HG02763 (cell line): ENCODE data around the gene NUB1.

Experiments used
- ATAC-seq: cut with Tn5 transposase; IDR thresholded peaks from one replicate; pipeline ENCODE4 v1.9.1; 2021; ENCODE audit warnings: mild to moderate bottlenecking, moderate library complexity; ENCODE audit not compliant: unreplicated experiment

The NUB1 gene

DNA sequence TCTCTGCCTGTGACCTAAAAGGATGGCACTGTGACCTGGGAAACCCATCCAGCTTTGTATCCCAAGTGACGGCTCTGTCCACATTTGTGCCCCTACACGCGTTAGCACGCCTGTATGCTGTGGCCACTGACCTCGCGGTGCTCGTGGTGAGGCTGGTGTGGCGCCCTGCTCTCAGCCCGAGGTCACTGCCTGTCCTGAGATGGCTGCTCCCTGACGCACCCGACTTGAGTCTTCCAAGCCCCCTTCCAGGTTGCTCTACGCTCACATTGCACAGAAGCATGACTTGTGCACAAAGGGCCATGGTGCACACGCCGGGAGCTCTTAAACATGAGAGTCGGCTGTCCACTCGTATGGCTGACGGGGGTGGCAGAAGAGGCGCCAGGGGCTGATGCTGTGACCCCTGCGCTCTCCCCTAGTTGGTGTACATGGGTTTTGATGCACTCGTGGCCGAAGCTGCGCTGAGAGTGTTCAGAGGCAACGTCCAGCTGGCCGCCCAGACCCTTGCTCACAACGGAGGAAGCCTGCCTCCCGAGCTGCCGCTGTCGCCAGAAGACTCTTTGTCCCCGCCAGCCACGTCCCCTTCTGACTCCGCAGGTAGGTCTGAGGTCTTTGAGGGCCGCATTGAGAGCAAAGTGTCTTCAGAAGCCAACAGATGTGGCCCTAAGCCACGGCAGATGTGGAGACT lies 34.7 kb downstream of the NUB1 start:
- ATAC-seq: no peak

DNA sequence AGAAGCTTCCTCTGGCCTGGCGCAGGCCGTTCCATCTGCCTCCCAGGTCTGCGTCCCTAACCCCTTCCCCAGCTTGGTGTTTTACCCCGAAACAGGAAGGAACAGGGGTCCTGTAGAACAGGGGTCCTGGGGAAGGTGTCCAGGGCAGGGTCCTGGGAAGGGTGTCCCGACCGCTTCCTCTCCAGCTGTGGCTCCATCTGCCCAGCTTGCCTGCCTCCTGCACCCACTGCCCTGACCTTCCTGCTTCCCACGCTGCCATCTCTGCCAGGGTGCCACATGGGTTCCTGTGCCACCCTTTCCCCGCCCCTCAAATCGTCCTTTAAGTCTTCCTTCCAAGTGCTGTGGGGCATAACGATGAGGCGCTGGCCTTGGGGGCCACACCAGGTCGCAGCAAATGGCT lies 35.8 kb downstream of the NUB1 start:
- no peak for ATAC-seq

DNA sequence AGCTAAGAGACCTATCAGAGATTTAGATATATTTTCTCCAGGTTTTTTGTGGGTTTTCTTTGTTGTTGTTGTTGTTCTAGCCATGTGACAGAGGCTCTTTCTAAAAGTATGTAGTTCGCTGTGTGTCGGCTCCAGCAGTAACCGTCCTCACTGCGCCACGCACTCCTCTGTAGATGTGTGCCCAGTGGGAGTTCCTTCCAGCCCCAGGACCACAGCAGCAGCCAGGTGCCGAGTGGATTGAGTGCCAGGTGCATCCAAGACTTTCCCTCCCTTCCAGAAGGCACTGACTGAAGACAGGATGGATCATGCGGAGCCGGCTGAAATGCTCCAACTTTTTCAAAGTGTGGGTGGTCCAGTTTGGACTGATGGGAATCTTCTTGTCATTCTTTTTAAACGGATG lies 36.4 kb downstream of the NUB1 start:
- no peak for ATAC-seq

DNA sequence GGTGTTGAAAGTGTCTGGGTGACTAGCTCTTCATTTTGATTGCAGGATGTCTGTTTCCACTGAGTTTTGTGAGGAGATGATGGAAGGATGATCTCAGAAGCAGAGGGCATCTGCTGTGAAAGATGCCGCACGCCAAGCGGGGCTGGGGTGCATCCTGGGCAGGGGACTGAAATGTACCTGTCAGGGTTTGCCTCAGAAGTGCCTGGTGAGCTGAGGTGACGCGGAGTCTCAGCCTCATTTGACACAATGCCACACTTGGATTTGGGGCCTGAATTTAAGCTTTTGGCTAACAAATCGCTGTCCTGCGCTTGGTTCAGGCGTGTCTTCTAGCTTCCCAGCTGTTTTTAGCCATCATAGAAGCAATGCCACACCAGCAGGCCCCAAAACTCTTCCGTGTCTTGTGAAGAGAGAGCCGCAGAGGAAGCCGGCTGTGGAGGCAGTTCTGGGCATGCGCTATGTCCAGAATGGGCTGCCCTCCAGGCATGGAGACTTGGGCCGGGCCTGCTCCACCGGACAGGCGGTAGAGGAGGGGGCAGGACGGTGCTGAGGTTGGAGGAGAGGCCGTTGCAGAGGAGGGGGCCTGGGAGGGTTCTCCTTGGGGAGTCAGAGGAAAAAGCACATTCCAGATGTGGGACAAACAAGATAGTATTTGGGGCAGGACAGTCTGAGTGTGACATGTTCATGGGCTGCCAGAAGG lies 37.0 kb downstream of the NUB1 start:
- no peak for ATAC-seq

DNA sequence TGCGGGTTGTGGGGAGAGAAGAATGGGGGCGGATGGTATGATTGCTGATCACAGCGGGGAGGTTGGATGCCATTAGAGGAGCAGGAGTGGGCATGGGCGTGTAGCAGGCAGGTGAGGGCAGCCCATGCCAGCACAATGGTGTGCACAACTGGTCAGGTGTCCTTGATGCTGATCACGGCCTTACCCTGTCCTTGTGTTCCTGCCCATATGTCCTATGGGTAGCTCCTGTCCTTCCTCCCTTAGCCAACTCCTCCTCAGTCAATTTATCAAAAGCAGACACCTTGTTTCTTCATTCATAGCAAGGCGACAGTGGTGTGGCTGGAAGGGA lies 37.5 kb downstream of the NUB1 start:
- ATAC-seq: no peak

DNA sequence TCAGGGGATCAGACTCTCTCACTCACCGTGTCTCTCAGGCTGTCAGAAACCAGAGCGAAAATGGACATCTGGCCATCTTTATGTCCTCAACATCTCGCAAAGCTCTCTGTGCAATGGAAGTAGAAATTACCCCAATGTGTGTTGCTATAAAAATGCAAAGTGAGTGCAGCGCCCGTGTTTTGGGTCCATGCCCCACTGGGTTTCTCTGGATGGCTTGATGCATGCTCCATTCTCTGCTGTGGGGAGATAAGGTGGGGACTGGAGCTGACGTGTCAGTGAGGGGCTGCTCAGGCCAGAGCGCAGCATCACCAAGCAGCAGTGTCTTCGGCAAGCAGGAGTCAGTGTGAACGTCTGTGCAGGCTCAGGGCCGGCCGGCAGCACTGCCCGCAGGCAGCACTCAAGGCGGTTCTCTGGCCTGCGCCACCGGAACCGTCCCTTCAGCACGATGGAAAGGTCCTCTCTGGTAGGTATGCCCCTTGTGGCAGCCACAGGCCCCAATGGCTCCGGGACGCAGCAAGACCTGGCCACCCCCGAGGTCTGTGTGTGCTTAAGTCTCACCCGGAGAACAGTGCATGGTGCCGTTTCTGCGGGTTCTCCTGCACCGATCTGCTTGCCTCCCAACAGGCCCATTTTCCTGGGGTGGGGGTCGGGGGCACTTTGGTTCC lies 38.1 kb downstream of the NUB1 start:
- no peak for ATAC-seq

DNA sequence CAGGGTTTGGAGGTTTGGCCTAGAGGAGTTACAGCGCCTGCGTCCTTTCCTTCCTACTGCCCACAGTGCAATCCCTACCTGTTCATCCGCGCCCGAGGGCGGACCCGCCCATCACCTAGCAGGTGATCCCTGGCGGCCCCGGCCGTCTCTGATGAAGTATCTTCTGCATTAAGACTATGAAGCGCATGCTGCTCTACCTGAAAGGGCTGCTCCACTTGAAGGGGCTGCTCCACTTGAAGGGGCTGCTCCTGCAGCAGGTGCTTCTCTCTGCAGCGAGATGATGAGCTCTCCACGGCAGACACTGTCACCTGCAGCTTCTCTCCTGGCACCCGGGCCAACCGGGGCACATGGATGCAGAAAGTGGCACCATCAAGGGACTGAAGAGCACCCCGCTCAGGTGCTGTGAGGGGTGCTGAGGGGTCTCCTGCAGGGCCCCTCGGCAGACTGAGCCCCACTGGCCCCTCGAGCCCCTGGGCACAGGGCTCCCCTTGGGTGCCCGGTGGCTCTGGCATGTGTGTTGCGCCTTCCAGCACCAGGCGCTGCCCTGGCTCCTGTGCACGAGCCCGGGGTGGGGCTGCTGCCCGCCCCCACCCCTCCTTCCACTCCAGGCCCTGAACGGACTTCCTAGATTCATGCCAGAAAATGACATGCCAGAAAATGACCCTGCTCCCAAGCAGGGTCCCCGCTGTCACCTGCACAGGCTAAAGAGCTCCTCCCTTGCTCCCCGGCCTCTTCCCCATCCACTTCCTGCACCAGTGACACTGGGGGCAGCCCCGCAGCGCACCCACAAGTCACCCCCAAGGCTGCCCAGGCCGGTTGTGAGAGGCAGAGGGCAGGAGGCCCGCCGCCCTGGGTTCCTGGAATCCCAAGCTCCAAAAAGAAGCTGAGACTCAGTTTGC lies 38.8 kb downstream of the NUB1 start:
- no peak for ATAC-seq

DNA sequence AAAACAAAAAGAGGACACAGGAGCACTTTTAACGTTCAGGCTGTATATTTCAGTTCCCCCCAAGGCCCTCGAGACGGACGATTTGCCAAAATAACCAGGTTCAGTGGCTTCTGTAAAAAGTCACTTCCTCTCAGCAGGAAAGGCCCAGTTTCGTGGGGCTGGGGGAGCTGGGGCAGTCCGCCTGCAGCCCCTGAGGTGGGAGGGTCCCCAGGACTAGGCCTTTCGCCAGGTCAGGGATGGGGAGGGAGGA lies 39.4 kb downstream of the NUB1 start:
- no peak for ATAC-seq

DNA sequence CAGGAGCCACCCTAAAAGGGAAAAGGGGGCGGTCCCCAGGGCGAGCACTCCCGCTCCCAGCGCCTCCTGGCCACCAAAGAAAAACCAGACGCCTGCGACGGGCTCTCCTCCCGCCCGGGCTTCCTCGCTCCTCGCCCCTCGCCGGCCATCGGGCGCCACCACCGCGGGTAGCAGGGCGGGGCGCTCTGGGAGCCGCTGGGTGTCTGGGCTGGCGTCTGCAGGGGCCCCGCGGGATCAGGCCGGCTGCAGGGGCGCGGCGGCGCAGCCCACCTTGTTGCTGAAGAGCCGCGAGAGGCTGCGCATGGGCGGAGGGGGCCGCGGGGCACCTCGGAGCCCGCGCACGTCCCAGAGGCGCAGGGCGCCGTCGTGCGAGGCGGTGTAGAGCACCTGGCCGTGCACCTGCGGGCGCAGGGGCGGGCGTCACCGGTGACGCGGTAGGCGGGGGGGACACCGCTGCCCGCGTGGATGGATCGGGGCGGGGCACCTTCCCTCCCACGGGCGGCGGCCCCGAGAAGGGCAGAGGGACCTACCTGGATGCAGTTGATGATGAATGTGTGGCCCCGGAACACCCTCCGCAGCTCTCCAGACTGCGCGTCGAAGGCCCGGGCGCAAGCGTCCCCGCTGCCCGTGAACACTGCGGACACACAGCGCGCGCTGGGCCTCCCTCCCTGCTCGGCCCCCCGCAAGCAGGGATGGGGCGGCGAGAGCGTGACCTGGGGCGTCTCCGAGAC lies 39.9 kb downstream of the NUB1 start:
- ATAC-seq: no peak

DNA sequence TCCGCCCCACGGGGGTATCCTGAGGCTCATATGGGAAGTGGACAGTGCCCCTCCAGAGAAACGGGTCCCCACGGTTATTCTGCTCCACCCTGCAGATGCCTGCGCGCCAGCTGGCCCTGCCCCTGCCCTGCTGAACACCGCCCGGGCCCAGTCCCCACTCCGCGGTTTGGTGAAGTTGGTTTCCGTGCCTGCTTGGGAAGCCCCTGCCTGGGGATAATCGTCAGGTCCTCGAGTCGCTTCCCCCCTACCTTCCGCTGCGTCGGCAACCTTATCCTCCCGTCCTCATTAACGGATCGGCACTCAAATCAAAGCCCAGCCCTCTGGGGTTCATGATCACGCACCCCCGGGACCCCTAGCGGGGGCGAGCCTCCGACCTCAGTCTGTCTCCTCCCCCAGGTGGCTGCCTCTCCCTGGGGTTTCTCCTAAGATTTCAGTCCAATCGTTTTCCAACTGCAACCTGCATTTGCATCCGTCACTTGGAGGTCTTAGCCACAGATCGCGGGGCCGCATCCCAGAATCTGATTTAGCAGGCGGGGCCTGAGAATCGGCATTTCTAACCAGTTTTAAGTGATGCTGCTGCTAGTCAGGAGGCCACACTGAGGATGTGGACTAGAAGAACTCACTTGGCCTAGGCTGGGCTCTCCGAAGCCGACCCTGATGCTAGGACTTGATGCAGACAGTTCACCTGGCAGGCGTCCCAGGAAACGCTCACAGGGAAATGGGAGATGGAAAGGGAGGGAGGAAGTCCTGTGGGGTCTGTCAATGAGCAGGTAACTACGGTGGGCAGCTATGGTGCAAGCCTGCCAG lies 40.7 kb downstream of the NUB1 start:
- no peak for ATAC-seq

DNA sequence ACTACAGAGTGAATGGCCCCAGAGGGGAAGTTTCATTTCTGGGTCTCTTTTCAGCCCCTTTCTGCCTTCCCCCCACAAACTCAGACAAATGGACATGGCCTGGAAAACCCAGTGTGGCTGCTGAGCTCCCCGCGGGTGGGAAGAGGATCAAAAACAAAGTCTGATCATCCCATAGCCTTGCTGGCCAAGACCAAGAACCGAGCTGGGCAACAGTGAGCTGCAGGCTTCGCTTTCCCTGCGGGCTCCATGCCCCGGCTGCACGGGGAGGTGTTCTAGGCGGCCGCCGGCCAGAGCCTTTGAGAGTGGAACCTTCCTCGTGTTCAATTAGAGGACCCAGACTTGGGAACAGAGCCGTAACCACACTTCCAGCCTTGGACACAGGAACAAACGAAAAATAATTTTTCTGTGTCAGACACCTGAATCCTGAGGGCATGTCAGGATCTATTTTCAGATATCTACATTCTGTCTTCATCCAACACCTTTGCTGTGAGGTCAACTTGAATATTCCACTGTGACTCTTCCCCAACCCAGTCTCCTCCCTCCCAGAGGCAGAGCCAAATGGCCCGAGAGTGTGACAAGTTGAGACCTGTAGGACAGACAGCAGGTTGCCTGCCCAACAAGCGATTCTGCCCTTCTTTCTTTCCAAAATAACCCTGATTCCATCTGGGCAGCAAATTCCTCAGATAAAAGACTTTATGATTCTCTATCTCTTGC lies 42.2 kb downstream of the NUB1 start:
- no peak for ATAC-seq

DNA sequence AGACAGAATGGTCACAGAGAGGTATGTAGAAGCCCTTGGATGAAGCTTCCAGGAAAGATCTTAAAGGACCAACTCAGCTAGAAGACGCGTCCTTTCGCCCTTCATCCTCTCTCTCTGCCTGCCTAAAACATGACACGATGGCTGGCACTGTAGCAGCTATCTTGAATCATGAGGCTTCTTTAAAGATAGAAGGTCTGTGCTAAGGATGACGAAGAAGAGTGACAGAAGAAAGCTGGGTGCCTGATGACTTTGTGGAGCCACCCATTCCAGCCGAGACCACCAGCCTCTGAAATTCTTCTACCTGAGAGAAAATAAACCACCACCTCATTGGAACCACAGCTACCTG lies 42.7 kb downstream of the NUB1 start:
- ATAC-seq: no peak

DNA sequence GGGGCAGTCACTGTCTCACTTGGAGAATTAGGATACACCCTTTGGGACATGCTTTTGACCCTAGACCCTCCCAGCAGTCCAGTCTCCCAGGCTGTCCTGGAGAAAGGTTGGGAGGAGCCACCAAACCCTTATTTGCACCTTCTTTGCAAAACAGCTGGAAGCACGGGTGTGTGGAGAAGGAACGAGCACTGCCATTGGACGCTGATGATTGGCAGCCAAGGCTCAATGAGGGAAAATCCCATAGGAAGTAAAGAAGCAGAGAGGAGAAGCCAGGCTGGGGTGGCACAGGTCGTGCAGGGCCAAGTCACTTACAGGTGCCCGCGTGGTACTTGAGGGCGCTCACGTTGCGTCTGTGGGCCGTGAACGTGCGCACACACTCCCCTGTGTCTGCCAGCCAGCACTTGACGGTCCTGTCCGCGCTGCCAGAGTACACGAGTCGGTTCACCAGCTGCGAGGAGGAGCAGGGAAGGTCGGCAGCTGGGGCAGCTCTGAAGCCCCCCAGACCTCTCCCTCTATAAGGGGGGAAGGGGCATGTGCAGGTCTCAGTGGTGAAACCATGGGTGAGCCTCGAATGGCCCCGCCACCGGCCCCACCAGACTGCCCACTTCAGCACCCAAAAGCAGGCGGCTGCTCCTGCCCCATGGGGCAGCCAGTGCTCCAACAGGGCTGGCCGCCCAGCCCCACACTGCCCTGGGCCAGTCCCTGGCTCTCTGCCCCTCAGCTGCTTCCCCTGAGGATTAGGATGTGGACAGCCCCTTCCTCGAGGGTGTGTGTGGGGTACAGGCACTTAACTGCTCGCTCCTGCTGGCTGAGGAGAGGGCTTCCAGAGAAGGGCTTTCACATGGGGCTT lies 43.4 kb downstream of the NUB1 start:
- no peak for ATAC-seq

DNA sequence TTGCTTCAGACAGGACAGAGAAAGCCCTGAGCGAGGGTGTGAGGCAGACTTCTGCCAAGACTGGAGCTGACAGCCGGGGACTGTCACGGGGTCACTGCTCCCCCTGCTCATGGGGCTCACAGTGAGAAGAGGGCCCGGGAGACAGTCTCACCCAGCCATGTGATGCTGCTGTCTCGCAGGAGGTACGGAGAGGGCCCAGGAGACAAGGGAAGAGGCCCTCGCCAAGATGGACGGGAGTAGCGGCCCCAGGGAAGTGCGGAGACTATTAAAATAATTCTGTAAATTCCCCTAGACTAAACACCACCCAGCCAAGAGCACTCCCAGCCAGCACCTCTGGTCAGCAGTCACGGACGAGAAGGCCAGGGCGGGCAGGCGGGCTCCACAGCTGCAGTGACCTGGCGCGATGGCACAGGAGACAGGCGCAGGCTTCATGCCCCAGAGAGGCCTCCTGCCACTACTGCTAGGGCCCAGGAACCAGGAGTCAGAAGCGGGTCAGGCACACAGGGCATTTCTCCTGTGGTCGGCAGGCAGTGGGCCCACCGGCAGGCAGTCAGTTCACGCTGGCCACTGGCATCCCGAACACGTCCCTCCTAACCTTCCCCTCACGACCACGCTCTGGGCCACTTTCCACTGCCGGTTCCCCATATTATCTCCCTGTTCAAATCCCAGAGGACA lies 44.2 kb downstream of the NUB1 start:
- ATAC-seq: no peak

DNA sequence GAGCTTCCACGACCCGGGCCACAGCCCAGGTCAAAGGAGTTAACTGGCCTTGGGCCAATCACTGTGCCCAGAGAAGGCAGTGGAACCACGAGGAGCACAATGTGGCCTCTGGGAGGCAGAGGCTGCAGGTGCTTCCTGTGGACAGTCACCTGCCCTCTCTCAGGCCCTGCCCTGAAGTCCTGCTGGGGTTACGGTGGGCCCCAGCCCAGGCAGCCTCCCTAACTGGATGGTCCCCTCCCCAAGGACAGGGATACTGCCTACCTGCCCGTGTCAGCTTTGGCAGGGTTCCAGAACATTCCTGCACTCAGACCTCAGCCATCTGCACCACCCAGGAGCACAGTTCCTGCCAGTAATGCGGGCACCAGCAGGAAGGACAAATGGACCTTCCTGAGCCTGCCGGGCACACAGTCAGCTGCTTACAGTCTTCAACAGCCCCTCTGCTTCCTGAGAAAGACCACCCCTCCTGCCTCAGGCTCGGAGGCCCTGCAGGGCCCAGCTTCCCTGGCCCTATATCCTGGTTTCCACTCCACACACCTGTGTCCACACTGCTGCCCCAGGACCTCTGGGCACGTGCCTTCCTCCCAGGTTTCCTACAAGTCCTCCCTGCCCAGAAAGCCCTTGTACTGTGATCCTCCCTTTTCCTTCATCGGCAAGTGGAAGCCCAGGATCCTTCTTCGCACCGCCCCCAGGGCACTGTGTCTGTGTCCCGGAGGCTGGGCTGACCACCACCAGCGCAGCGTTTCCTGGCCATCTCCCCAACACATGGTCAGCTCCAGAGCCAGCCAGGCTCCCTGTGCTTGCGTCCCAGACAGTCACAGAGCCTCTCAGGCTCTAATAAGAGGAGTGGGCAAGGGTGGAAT lies 44.9 kb downstream of the NUB1 start:
- no peak for ATAC-seq

DNA sequence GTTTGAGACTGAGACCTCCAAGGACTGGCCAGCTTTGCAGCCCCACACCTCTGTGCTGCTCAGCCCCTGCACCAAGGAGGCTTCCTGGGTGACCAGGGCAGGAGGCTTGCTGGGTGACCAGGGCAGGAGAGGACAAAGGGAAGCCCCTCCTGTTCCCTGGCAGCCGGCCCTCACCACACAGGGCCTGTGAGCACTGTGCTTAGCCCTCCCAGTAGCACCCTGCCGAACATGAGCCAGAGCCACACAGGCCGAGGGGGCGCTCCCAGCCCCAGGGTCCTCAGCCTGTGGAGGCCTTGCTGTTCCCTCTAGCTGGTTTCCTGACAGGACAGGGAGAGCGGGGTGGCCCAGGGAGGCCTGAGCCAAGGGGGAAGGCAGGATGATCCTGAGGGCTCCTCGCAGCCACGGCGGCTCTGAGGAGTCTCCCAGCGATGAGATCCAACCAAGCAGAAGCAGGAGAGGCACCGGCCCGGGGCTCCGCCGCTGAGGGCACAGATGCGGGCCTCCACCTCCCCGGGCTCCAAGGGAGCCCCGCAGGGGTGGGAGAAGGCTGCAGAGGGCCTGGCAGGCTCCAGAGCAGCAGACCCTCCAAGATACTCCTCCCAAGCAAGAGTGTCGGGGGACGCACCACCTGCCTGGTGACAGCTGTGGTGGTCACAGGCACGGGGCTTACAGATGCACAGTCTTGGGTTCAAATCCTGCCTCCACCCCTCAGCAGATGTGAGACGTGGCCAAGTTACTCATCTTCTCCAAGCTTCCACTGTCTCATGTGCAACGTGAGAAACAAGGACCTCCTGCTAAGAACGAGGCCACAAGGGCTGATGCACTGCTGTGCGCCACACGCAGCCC lies 45.8 kb downstream of the NUB1 start:
- no peak for ATAC-seq

DNA sequence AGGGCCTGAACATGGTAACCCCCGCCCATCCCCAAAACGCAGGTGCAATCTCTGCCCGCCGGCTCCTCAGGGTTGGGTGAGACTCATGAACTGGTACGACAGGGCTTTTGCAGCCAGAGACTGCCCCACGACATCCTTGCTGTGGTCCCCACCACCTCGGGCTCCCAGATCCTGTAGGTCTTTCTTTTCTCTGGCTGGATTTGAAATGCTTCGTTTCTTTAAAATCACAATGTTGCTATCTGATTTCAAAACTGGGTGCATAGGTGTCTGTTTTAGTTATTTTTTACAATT lies 46.3 kb downstream of the NUB1 start:
- no peak for ATAC-seq
